ENCODE data around the gene OTX1. TPM values are rescaled to one million over a fixed set of nuclear protein-coding genes. Genes with fewer than 3 reads are reported as not detected.
A peak's percentile ranks its signal among the peaks of the same experiment; 100 is the strongest.
"Not testable (repeated sequence)": the region's sequence is repeated elsewhere in the genome, so short reads cannot be mapped to it uniquely, and the experiment has no call there.

Gene OTX1
- total RNA-seq (2014; rRNA removed; shearing (Covaris generic)), result 0.36 and 0.88 TPM in 2 replicates

GRCh38 chr2:63050334-63051041 is at the start of gene OTX1:
OTX1 (plus strand) TSS chr2:63050830; CDS start chr2:63052991, 2,161 bp downstream.
- peak; percentile 82 for DNase-seq (ENCODE audit: low read depth)

- no peak for DNase-seq (ENCODE audit: low read depth)
Measured at GRCh38 chr2:63001576-63001975, 49.1 kb upstream of the OTX1 start.

- DNase-seq (ENCODE audit: low read depth), result no peak
Measured at GRCh38 chr2:63003351-63003750, 47.3 kb upstream of the OTX1 start.

GRCh38 chr2:63007813-63008458 is 42.7 kb upstream of the OTX1 start:
- no peak for DNase-seq (ENCODE audit: low read depth)

GRCh38 chr2:63008838-63009237 is 41.8 kb upstream of the OTX1 start:
- DNase-seq (ENCODE audit: low read depth), result no peak

- DNase-seq (ENCODE audit: low read depth), result no peak
Measured at GRCh38 chr2:63009490-63009889, 41.1 kb upstream of the OTX1 start.

GRCh38 chr2:63012541-63012940 is 38.1 kb upstream of the OTX1 start:
- no peak for DNase-seq (ENCODE audit: low read depth)

GRCh38 chr2:63013438-63013837 is 37.2 kb upstream of the OTX1 start:
- DNase-seq (ENCODE audit: low read depth), result no peak

- no peak for DNase-seq (ENCODE audit: low read depth)
Measured at GRCh38 chr2:63015389-63015788, 35.2 kb upstream of the OTX1 start.

- DNase-seq (ENCODE audit: low read depth), result no peak
Measured at GRCh38 chr2:63018439-63018838, 32.2 kb upstream of the OTX1 start.

GRCh38 chr2:63019686-63020085 is 30.9 kb upstream of the OTX1 start:
- DNase-seq (ENCODE audit: low read depth), result not testable (repeated sequence)

- DNase-seq (ENCODE audit: low read depth), result peak; percentile 55
Measured at GRCh38 chr2:63023444-63023843, 27.2 kb upstream of the OTX1 start.

- no peak for DNase-seq (ENCODE audit: low read depth)
Measured at GRCh38 chr2:63027220-63027619, 23.4 kb upstream of the OTX1 start.

GRCh38 chr2:63029058-63029457 is 21.6 kb upstream of the OTX1 start:
- DNase-seq (ENCODE audit: low read depth), result peak; percentile 78

GRCh38 chr2:63034526-63034925 is 16.1 kb upstream of the OTX1 start:
- DNase-seq (ENCODE audit: low read depth), result no peak

- DNase-seq (ENCODE audit: low read depth), result no peak
Measured at GRCh38 chr2:63035169-63035568, 15.5 kb upstream of the OTX1 start.

GRCh38 chr2:63035660-63036059 is 15.0 kb upstream of the OTX1 start:
- DNase-seq (ENCODE audit: low read depth), result no peak

- no peak for DNase-seq (ENCODE audit: low read depth)
Measured at GRCh38 chr2:63038034-63038433, 12.6 kb upstream of the OTX1 start.

GRCh38 chr2:63040586-63040985 is 10.0 kb upstream of the OTX1 start:
- DNase-seq (ENCODE audit: low read depth), result no peak

GRCh38 chr2:63041592-63041991 is 9.0 kb upstream of the OTX1 start:
- no peak for DNase-seq (ENCODE audit: low read depth)

- DNase-seq (ENCODE audit: low read depth), result no peak
Measured at GRCh38 chr2:63044362-63045327, 6.0 kb upstream of the OTX1 start.

- no peak for DNase-seq (ENCODE audit: low read depth)
Measured at GRCh38 chr2:63046552-63046951, 4.1 kb upstream of the OTX1 start.

Measured in RPMI7951 (cell line).